Activated CD8-positive, alpha-beta memory T cell treated with anti-CD3 and anti-CD28 coated beads, Interleukin-2, amount 50 U/mL, for 24 hours (primary cell): ENCODE results near the gene RNF150.

Source experiments
- DNase-seq: peaks from one replicate; pipeline ENCODE4 v3.0.0-alpha.2; 2020; ENCODE audit errors: extremely low read depth

RNF150 gene

DNA sequence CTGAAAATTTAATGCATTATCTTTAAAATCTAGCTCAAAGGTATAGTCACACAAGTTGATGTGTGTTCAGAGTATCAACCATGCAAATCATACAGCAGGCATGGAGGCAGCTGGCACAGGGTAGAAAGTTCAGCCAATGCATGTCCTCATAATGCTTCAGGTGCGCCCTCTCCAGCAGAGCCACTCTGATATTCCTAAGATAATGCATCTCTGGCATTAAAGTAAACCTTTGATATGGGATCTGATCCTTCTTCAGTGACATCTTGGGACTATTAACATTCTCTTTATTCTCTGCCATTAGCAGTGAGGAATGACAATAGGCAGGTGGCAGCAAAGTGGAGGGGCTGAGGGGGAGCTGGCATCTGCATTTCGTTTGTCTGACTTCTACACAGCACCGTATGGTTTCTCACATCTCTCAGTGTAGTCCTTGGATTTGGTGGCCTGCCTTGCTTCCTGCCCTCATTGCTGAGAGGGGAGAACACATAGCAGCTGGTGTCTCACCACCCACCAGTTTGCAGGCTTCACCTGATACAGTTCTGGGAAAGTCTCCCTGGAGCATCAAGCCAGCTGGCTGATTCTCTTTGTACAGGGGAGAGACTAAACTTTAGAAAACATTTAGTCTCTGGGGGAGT is 208.4 kb downstream of the RNF150 start:
- DNase-seq = no peak

DNA sequence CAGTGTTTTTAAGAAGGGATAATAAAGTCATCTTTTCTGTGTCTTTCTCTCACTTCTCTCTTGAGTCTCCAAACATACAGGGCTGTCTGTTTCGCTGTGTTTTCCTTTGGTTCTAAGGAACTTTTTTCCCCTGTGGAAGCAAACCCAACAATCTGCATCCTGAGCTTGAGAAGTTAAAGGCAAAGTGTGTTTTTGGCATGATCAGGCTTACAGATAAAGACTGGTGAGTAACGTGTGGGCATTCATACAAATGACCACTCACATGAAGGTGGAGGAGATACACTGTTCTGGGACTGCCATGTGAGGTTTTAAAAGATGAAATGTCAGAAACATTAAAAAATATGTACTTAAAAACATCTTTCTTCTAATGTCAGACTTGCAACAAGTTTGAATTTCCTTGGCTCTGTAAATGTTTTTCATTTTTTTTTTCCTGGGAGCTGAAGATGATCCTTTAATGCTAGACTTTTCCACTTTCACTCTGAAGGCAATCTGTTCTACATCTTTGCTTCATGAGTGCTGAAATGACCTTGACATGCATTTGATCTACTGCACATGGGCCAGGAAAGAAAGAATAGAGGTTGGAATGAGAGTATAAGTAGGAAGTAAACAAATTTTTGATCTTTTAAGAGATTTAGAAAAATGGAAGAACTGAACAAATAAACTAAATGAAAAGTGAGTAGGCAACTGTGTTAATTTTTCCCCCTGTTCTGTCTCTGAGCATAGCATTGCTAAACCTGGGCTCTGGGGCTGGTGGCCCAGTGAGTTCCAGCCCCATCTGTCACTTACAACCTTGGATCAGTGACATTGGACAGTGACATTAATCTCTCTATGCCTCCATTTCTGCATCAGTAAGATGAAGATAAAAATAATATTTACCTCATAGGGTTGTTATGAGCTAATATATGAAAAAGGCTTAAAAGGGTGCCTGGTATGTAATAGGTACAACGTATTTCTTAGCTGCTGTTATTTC is 226.0 kb downstream of the RNF150 start:
- DNase-seq = no peak

DNA sequence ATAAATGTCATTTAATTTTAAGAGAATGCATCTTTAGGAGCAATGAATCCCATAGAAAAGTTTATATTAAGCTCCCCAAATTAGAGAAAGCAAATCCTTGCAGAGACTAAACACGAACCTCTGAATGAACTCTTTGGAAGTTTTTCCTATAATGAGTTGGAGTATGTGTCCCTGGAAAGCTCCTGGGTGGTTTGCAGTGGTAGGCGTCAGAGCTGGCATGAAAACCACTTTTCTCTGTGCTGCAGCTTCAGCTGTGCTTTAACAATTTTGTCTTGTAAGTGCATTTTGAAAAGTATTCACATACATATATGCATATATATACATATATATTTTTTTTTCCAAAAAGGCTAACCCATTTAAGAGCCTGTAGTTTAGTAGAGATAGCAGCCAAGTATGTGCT is 228.4 kb downstream of the RNF150 start:
- DNase-seq = no peak

DNA sequence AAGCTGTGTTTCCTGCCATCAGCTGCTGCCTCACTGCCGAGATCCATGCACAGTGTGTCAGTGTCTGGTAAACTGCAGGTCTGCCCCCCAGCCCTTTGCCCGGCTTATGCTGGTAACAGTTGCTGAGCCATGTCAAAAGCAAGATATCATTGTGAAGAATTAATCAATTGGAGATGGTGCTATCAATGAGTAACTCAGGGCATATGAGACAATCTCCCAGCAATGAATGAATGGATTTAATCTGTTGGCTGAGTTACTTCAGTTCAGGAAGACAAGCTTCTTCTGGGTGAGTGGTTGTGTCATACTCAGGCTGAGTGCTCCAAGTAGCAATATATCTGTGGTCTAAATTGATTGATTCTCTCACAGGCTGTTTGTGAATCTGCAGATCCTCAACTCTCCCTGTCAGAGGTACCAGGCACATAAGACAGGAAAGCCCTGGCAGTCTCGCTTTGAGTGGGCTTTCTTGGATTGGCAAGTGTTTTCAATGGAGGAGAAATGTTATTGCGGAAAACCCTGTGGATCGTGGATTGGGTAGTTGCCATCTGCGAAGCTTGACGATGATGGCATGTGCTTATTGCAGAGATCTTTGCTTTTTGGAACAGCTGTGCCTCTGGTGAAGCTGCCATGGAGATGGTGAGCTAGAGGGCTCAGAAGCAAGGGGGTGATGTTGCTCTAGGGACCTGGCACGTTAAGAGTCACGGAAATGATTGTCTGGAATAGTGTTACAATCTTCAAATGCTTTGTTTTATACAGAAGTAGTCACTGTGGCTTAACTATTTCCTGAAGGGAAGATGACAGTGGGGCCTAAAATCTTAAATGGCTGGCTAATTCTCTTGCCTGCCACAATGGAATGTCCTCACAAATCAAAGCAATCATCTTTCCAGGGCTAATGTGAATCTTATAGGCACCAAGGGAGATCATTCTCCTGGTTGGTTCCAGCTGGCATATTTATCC is 229.5 kb downstream of the RNF150 start:
- no peak for DNase-seq

- no peak for DNase-seq
Measured at GRCh38 chr4:140901736-140902336, 231.4 kb downstream of the RNF150 start.

DNA sequence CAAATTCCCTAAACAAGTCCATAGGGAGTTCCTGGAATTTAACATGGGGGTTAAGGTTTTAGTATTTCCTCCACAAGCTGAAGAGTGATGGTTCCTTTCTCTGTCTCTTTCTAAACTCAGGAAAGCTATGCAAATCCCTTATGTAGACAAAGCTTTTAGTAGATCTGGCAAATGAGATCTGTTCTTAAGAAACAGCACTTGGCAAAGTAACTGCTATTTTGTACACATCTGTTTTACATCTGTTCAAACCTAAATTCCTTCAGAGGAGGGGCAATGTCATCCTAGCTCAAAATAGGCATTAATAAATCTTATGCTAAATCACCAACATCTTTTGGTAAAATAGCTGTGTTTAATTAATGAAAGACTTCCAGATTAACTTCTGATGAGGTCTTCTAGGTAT is 239.3 kb downstream of the RNF150 start:
- DNase-seq = no peak

GRCh38 chr4:140888054-140888453 is 245.2 kb downstream of the RNF150 start:
- no peak for DNase-seq

- no peak for DNase-seq
Measured at GRCh38 chr4:140887467-140887866, 245.8 kb downstream of the RNF150 start.

DNA sequence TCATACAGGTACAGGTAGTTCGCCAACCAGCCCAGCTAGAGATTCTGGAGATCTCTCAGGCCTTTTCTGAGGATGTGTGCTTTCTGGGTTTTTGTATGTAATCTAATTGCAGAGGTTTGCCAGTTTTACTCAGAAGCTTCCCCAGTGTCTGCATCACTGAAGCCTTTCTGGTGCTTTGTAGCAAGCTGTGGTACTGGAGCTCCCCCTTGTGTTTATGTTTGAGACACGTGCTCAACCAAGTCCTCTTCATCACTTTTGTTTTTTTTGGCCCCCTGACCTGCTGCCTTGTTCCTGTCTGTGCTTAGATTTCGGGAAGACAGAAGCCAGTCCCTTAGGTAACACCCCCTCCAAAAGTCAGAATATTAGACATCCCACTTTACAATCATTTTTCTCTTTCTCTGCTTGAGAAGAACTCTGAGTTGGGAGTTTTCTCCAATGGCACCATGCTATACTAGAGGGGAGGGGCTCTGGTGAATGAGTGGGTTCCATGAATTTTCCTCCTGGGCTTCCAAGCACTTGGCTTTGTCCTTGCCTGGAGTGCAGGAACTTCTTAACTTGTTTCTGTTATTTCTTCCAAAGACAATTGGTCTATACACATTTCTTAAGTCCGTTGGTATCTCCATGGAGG is 248.7 kb downstream of the RNF150 start:
- DNase-seq = no peak

GRCh38 chr4:140877781-140878180 is 255.5 kb downstream of the RNF150 start:
- no peak for DNase-seq

GRCh38 chr4:140876615-140877364 is 256.5 kb downstream of the RNF150 start:
- DNase-seq = no peak

DNA sequence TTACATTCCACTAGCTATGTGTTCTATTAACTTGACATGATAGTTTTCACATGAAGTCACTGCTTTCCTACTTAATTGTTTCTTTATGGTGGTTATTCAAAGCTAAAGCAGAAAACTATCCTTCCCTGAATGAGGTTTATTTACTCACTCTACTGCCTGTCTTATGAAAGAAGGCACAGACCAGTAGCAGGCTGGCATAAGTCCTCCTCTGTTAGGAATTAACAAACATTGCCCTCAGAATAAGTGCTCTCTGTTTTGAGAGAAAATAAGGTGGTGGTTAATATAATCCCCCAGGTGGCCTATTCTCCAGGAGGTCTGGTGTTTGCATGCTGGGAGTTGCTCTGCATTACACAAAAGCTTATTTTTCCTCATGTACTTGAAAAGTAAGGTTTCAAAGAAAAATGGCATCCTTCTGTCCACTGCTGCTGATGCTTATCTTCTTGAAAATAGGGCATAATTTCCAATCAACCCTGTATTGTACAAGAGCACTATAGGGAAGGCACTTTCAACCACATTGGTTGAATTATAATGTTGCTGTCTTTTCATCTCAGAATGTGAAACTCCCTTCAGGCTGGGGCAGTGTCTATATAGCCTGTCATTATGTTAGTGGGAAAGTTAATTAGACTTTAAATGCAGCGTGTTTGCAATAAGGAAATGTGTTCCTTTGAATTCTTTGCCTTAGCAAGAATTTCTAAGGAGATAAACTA is 257.4 kb downstream of the RNF150 start:
- no peak for DNase-seq

DNA sequence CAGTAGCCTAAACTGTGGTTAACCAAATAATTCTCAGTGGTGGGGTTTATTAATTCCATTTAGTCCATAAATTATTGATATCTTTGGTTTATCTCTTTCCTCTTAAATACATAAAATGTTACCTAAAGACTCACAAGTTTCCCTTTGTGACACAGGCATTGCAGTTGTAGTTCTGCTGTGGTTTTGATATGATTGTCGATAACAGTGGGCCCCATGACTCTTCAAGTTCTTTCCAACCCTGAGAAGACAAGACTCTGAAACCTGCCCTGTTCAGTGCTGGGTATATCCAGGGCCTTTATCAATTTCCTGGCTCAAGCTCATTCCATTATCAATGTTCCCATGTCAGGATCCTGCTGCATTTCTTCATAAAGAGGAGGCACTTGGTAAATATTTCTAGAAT is 259.2 kb downstream of the RNF150 start:
- no peak for DNase-seq

- DNase-seq = no peak
Measured at GRCh38 chr4:140871368-140871767, 261.9 kb downstream of the RNF150 start.

DNA sequence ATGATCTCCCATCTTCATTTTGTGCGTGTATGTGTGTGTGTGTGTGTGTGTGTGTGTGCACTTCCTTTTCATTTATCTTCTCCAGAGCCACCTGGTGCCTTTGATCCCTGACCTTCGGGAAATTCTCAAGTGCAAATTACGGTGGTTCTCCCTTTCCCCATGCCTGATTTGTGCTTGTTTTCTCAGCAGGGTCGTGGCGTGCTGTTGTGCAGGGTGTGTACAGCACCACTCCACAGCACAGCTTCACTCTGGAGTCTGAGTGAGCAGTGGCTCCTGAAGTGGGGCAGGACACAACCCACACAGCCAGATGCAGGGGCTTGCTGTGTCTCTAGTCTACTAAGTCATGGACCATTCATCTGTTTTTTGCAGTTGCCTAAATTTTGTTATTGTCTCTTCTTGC is 262.8 kb downstream of the RNF150 start:
- no peak for DNase-seq

DNA sequence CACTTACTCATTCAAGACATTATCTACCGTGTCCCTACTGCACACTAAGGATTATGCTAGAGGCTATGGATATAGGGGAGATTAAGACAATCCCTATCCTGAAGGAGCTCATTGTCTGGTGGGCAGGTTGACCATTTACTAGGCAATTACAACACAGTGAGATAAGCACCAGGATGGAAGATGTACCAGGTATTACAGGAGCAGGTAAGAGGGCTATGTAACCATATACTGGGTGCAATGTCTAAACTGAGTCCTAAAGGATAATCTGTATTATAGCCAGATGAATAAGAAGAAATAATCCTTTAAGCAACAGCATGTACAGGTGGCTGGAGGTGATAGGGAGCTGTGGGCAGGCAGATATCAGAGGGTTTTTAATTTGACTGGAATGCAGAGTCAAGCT is 263.8 kb downstream of the RNF150 start:
- no peak for DNase-seq

DNA sequence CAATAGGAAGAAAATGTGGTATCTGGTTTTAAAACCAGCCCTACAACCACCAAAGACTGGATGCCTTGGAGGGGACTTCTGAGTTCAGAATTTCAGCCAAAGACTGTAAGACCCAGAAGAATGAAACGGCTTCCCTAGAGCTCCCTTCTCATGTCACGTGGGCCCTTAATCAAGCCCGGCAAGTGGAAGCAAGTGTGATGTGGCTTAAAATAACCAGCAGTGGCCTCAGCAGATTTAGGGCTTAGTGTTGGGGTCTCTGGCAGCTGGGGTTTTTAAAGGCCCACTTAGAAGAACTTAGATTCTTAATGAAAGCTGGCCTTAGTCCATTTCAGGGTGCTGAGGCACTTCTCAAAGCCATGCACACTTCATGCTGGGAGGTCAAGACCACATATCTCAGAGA is 265.9 kb downstream of the RNF150 start:
- DNase-seq = no peak

- no peak for DNase-seq
Measured at GRCh38 chr4:140866492-140867005, 266.7 kb downstream of the RNF150 start.
